ENCODE results near the gene MYOG. TPM values are rescaled to one million over a fixed set of nuclear protein-coding genes. Genes with fewer than 3 reads are reported as not detected.

MYOG gene
- total RNA-seq, 4 donors from 2014 or later, result not detected

GRCh38 chr1:203051841-203052324 is 33.9 kb downstream of the MYOG start:
- no peaks in the 10 kb centered on the region for H3K36me3 ChIP-seq
- H3K27me3 ChIP-seq, result no peaks in the 10 kb centered on the region
- no peaks in the 10 kb centered on the region for H3K4me1 ChIP-seq
- no peak for TF ChIP-seq CTCF (IDR thresholded peaks at IDR 0.05)
- TF ChIP-seq POLR2A (IDR thresholded peaks at IDR 0.05), result no peak
- no peak overlapping the region for H3K4me3 ChIP-seq
- no peak for DNase-seq
- no peak overlapping the region for H3K27ac ChIP-seq
- H3K9me3 ChIP-seq, result no peaks in the 10 kb centered on the region

- no peak overlapping the region for H3K4me3 ChIP-seq
- TF ChIP-seq CTCF (IDR thresholded peaks at IDR 0.05), result no peak
- no peak for TF ChIP-seq POLR2A (IDR thresholded peaks at IDR 0.05)
- no peak overlapping the region for H3K27ac ChIP-seq
- DNase-seq, result no peak
- H3K9me3 ChIP-seq, result no peaks in the 10 kb centered on the region
- H3K27me3 ChIP-seq, result no peaks in the 10 kb centered on the region
- no peaks in the 10 kb centered on the region for H3K4me1 ChIP-seq
- no peaks in the 10 kb centered on the region for H3K36me3 ChIP-seq
Measured at GRCh38 chr1:203050826-203051225, 35.0 kb downstream of the MYOG start.

GRCh38 chr1:203049576-203050180 is 36.1 kb downstream of the MYOG start:
- no peak for DNase-seq
- TF ChIP-seq POLR2A (IDR thresholded peaks at IDR 0.05) (no peak), CTCF (IDR thresholded peaks at IDR 0.05) (no peak)
- no peak overlapping the region for H3K27ac ChIP-seq
- H3K27me3 ChIP-seq, result no peaks in the 10 kb centered on the region
- H3K4me3 ChIP-seq, result no peak overlapping the region
- H3K36me3 ChIP-seq, result no peaks in the 10 kb centered on the region
- H3K4me1 ChIP-seq, result no peaks in the 10 kb centered on the region
- no peaks in the 10 kb centered on the region for H3K9me3 ChIP-seq

- TF ChIP-seq POLR2A (IDR thresholded peaks at IDR 0.05), result no peak
- no peak for TF ChIP-seq CTCF (IDR thresholded peaks at IDR 0.05)
Measured at GRCh38 chr1:203049077-203049476, 36.7 kb downstream of the MYOG start.

GRCh38 chr1:203048555-203049051 is 37.2 kb downstream of the MYOG start:
- TF ChIP-seq CTCF (IDR thresholded peaks at IDR 0.05), result no peak
- TF ChIP-seq POLR2A (IDR thresholded peaks at IDR 0.05), result no peak
- H3K9me3 ChIP-seq, result no peaks in the 10 kb centered on the region
- no peaks in the 10 kb centered on the region for H3K36me3 ChIP-seq
- H3K4me3 ChIP-seq, result no peak overlapping the region
- DNase-seq, result no peak
- no peaks in the 10 kb centered on the region for H3K27me3 ChIP-seq
- no peak overlapping the region for H3K27ac ChIP-seq
- H3K4me1 ChIP-seq, result no peaks in the 10 kb centered on the region

More at GRCh38 chr1:203049077-203049476, 36.7 kb downstream of the MYOG start:
- no peaks in the 10 kb centered on the region for H3K4me1 ChIP-seq
- no peak overlapping the region for H3K4me3 ChIP-seq
- H3K9me3 ChIP-seq, result no peaks in the 10 kb centered on the region
- no peak overlapping the region for H3K27ac ChIP-seq
- no peaks in the 10 kb centered on the region for H3K36me3 ChIP-seq
- DNase-seq, result no peak
- H3K27me3 ChIP-seq, result no peaks in the 10 kb centered on the region
